Neutrophil (primary cell): ENCODE results near the gene SYNDIG1L.

Experiments
- H3K27ac ChIP-seq: fragments of 200-600 bp; sonication (generic); 2 replicates; pipeline ENCODE4 v1.5.1; 2016; ENCODE audit warnings: mild to moderate bottlenecking, moderate library complexity
- H3K27me3 ChIP-seq: fragments of 200-600 bp; sonication (generic); 2 replicates; pipeline ENCODE4 v1.6.0; 2016; ENCODE audit warnings: mild to moderate bottlenecking
- H3K36me3 ChIP-seq: fragments of 200-600 bp; sonication (generic); 2 replicates; pipeline ENCODE4 v1.5.1; 2017
- H3K4me1 ChIP-seq, 2 experiments: fragments of 200-600 bp in 1 of 2; sonication (generic) in 1 of 2; 1 replicate in 1 of 2; 2 replicates in 1 of 2; pipeline versions ENCODE4 v1.5.1 to v1.6.1; 2013 to 2016; ENCODE audit warnings: low read depth in 1 of 2, low read length in 1 of 2, mild to moderate bottlenecking in 1 of 2, moderate library complexity in 1 of 2; ENCODE audit not compliant: control insufficient read depth in 1 of 2, insufficient read depth in 1 of 2
- H3K4me3 ChIP-seq, 2 experiments: fragments of 200-600 bp in 1 of 2; sonication (generic) in 1 of 2; 1 replicate in 1 of 2; 2 replicates in 1 of 2; pipeline ENCODE4 v1.5.1; 2013 to 2016; ENCODE audit warnings: low read depth in 1 of 2, low read length in 1 of 2, mild to moderate bottlenecking in 1 of 2, moderate library complexity in 1 of 2
- H3K9me3 ChIP-seq: fragments of 200-600 bp; sonication (generic); 2 replicates; pipeline ENCODE4 v1.5.1; 2016
- CTCF ChIP-seq: fragments of 200-600 bp; sonication (generic); IDR thresholded peaks from 2 replicates; pipeline ENCODE4 v1.5.1; 2016; ENCODE audit warnings: antibody characterized with exemption

SYNDIG1L gene

DNA sequence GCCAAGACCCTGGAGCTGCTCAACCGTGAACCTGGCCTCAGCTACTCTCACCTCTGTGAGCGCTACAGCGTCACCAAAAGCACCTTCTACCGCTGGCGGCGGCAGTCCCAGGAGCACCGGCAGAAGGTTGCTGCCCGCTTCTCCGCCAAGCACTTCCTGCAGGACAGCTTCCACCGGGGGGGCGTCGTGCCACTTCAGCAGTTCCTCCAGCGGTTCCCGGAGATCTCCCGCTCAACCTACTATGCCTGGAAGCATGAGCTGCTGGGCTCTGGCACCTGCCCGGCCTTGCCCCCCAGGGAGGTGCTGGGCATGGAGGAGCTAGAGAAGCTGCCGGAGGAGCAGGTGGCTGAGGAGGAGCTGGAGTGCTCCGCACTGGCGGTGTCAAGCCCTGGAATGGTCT lies 68.4 kb downstream of the SYNDIG1L start:
- Histone ChIP-seq H3K27me3 (no peaks in the 10 kb centered on the region), H3K4me3 (no peak overlapping the region), H3K36me3 (no peaks in the 10 kb centered on the region), H3K9me3 (no peaks in the 10 kb centered on the region), H3K27ac (no peak overlapping the region), H3K4me1 (no peaks in the 10 kb centered on the region)
- TF ChIP-seq CTCF = no peak

GRCh38 chr14:74356892-74357575 lies 69.0 kb downstream of the SYNDIG1L start:
- no peaks in the 10 kb centered on the region for H3K36me3 ChIP-seq
- no peaks in the 10 kb centered on the region for H3K9me3 ChIP-seq
- no peak for TF ChIP-seq CTCF
- H3K27me3 ChIP-seq = no peaks in the 10 kb centered on the region
- no peak overlapping the region for H3K27ac ChIP-seq
- no peaks in the 10 kb centered on the region for H3K4me1 ChIP-seq
- no peak overlapping the region for H3K4me3 ChIP-seq
